GM19455 (cell line): ENCODE results near the gene RGL3.
"Not testable (repeated sequence)": the region's sequence is repeated elsewhere in the genome, so short reads cannot be mapped to it uniquely, and the experiment has no call there.

Source experiments
- ATAC-seq: cut with Tn5 transposase; IDR thresholded peaks from one replicate; pipeline ENCODE4 v1.9.1; 2021; ENCODE audit not compliant: unreplicated experiment

RGL3 gene

DNA sequence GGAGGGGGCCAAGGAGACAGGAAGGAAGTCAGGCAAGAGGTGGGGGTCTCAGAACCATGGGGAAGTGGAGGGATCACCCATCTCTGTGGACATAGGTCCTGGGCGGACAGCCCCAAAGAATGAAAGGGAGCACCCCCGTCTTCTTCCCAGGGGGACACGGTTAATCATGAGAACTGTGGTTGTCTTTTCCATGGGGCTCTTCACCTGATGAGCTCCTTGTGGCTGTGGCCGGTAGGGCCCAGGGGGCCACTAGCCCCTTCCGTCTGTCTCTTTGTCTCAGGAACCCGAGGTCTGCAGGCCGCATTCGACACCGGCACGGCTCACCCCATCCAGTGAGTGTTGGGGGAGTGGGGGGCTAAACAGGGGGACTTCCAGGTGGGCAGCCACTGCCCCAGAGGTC is 55.2 kb downstream of the RGL3 start:
- ATAC-seq, result no peak

DNA sequence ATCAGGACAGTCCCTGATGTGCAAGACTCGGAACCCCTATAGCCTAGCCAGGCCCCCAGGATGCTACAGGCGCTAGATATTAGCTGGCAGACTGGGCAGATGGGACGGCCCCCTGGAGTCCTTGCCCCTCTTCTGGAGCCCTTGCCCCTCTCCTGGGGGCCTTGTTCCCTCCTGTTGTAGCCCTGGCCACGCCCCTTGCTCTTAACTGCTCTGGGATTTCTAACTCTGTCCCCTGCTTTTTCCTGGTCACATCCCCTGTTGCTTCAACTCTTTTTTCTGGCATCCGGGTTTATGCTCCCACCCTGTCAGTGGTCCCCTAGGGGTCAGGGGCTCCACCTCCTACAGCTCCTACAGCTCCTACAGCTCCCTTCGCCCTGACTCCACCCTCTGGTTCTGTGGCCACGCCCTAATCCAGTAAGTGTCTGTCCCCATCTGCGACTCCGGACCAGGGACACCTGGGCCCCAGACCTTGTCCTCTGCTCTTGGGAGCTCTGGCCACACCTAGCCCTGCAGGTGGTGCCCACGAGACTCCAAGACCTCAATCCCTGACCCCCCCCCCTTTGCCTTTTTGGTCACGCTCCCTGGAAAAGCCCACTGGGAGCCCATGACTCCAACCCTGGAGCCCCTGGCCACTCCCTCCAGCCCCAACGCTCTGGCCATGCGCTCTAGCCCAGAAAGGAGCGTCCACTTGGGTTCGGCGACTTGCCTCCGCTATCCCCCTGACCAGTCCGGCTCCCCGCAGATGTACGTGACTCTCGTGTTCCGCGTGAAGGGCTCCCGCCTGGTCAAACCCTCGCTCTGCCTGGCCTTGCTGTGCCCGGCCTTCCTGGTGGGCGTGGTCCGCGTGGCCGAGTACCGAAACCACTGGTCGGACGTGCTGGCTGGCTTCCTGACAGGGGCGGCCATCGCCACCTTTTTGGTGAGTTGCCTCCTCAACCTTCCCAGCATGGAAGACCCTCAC is 57.1 kb downstream of the RGL3 start:
- no peak for ATAC-seq

DNA sequence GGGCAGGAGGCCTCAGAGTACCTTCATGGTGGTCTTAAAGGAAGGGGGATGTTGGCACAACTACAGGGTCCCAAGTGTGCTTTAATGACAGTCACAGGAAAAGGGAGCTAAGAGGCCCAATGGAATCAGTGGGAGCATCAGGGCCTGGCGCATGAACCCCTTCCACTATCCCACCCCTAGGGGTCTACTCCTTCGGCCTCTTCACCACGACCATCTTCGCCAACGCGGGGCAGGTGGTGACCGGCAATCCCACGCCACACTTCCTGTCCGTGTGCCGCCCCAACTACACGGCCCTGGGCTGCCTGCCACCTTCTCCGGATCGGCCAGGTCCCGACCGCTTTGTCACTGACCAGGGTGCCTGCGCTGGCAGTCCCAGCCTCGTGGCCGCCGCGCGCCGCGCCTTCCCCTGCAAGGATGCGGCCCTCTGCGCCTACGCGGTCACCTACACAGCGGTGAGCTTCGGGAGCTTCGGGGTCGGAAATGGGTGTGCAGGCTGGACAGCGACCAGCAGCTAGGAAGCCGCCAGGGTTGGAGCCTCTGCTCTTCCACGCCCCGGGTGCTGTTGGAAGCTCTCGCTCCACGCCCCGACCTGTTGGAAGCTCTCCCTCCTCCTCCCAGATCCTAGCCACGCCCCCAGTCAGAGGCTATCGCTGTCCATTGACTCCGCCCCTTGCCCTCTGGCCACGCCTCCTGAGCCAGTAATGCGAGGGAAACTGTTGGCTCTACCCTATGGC is 57.9 kb downstream of the RGL3 start:
- no peak for ATAC-seq

DNA sequence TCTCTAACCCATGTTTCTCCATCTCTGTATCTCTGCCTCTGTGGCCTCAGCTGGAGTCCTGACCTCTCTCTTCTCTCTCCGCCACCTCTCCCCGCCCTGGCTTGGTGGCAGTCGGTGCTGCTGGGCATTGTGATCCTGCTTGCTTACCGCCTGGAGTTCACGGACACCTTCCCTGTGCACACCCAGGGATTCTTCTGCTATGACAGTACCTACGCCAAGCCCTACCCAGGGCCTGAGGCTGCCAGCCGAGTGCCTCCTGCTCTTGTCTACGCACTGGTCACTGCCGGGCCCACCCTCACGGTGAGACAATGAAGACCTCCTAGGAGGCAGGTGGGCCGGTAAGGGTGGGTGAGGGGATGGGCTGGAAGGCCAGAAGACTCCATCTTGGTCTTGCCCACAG is 59.7 kb downstream of the RGL3 start:
- ATAC-seq, result no peak

DNA sequence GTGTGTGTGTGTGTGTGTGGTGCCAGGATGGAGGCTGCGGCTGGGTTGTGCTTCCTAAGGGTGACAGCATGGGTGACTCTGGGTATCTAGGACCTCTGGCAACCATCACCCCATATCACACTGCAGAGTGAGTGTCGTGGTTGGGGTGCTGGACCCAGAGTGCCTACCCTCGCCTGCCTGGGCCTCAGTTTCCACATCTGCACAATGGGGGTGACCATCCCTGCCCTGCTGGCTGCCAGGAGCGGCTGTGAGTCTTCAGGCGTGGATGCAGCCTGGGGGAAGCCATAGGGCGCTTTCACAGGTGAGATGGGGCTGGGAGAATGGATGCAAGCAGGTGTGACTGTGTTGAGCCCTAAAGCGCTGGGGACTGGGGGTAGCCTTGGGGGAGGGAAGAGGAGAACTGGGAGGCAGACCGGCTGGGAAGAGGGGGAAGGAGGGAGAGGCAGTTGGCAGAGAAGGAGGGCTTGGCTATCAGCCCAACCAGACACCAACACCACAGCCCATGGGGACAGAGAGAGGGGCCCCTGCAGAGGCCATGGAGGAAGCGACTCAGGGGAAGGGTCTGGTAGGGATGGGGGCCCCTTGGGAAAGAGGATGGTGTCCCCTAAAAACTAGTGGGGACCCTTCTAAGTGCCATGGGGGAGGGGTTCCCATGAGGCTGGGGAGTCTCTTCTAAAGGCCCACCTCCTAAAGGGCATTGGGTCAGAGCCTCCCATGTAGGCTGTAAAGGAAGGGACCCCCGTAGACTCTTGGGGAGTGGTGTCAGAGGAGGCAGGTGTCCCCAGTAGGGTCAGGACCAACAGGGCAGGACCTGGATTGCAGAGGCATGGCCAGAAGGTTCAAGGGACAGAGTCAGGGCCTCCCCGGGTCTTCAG is 62.2 kb downstream of the RGL3 start:
- no peak for ATAC-seq

DNA sequence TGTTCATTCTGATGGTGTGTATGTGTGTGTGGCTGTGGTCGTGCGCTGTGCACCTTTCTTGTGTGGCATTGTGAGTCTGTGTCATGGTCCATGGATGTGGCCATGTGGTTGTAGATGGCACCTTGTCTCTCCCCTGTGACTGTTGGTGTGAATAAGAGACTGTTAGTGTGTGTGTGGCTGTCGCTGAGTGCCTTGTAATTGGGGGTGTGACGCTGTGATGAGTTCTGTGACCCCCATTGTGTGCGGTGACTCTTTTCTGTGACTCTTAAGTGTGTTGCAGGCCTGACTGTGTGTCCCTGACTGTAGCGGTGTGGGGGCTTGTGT is 63.1 kb downstream of the RGL3 start:
- no peak for ATAC-seq

DNA sequence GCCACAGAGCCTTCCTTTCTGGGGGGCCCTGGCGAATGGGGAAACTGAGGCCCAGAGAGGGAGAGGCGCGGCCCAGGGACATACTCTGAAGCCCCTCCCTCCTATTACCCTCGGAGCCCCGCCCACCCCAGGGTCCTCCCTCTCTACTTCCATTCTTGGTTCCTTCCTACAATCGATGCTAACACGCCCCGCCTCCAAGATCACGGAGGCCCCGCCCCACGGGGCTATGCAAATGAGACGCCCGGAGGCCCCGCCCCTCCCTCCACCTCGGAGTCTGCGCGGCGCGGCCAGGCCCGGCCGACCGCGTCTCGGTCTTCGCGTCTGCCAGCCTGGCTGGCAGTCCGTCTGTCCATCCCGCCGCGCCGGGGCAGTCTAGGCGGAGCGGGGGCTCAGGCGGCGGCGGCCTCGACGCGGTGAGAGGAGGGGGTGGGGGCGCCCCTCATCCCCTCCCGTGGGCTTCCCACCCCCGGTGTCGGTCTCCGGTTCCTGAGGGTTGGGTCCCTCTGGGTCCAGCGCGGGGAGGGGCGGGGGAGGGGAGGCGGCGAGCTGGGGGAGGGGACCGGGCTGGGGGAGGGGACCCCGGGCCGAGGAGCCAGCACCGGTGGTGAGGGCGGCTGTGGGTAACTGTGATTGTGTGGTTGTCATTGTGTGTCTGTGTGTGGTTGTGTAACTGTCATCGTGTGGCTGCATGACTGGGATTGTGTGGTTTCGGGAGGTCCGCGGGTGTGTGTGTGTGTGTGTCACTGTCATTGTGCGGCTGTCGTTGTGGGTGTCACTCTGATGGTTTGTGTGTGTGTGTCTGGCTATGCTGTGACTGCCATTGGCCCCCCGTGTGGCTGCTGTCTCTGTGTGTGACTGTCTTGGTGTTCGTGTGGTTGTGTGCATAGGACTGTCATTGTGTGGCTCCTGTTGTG is 63.7 kb downstream of the RGL3 start, which contains the start of gene PLPPR2:
Gene PLPPR2 (plus strand): TSS at position 273 of the 914 bp plus-strand sequence. CDS start 2,242 bp downstream, outside the sequence.
- no peak for ATAC-seq

DNA sequence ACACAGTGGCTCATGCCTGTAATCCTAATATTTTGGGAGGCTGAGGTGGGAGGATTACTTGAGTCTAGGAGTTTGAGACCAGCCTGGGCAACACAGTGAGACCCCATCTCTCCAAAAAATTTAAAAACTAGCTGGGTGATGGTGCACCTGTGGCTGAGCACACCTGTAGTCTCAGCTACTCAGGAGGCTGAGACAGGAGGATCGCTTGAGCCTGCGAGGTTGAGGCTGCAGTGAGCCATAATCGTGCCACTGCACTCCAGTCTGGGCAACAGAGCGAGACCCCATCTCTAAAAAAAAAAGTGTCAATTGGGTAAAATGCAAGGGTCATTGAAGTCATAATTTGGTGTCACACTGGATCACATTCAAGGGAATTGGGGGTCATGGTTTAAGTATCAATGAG is 65.0 kb downstream of the RGL3 start:
- not testable (repeated sequence) for ATAC-seq

DNA sequence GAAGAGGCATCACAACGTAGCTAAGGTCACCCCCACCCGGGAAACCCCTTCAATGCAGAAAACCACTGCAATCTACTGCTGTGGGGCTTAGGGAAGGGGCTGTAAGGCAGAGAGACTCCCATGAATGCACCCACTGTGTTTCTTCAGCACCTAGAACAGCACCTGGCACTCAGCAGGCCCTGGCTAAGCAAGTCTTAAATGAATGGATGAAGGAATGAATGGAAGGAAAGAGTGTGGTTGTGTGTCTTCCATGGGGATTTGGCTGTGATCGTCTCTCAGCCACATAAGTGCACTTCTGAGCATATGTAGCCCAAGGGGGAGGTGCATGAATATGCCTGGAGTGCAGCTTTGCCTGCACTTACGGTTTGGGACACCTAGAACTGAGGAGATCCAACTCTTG is 69.9 kb downstream of the RGL3 start:
- no peak for ATAC-seq

DNA sequence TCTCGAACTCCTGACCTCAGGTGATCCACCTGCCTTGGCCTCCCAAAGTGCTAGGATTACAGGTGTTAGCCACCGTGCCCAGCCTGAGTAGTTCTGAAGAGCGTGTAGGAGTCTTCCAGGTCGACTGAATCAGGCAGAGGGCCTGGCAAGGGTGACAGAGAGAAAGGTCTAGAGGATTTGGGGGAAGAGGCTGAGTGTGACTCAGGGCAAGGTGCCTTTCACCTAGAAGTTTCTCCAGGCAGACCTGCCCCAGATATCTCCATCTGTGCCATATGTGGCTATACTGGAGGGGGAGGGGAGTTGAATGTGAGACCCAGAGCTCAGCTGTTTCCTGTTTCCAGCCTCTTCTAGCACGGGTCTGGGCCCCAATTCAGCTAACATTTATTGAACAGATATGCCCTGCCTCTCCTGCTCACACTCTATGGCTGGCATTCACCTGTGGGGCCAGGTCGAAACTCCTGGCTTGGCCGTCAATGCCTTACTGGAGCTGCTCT is 71.5 kb downstream of the RGL3 start:
- ATAC-seq, result no peak

DNA sequence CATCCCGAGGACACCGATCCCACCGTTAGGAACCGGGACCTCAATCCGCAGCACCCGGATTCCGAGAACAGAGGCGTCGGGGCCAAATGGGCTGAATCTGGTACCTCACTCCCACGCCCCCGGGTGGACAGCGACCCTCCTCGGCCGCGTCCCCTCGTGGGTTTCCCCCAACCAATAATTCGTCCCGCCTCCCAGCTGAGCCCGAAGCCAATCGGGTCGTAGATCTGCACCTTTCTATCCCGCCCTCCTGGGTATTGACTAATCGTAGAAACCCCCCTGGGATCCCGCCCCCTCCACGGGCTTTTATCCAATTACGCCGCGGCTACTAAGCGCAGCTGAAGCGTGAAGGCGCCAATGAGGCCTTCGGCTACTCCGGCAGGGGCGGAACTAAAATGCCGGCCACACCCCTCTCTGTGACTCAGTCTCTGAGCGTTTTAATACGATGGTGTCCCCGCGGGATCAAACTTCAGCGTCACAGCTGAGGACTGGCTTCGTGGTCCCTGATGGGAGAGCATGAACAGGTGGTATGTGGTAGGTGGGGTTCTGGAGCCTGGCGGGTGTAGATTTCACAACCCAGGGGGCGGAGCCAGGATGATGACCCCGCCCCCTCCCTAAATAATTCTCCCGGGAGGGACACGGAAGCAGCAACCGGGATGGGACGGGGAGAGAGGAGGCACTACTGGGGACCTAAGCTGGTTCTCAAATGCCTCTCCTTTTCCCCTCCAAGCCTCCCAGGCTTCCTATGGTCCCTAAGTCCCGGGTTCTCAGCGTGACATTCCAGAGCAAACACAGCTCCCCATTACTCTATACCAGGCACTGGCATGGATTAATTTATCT is 72.8 kb downstream of the RGL3 start, which contains the start of the genes CCDC159 and TMEM205:
Gene CCDC159 (plus strand): TSS at position 416 of the 837 bp plus-strand sequence. CDS start 88 bp downstream, at position 504.
Gene TMEM205 (minus strand): TSS at position 165 of the 837 bp plus-strand sequence. CDS start 649 bp downstream, outside the sequence.
- peak; percentile 80 for ATAC-seq

DNA sequence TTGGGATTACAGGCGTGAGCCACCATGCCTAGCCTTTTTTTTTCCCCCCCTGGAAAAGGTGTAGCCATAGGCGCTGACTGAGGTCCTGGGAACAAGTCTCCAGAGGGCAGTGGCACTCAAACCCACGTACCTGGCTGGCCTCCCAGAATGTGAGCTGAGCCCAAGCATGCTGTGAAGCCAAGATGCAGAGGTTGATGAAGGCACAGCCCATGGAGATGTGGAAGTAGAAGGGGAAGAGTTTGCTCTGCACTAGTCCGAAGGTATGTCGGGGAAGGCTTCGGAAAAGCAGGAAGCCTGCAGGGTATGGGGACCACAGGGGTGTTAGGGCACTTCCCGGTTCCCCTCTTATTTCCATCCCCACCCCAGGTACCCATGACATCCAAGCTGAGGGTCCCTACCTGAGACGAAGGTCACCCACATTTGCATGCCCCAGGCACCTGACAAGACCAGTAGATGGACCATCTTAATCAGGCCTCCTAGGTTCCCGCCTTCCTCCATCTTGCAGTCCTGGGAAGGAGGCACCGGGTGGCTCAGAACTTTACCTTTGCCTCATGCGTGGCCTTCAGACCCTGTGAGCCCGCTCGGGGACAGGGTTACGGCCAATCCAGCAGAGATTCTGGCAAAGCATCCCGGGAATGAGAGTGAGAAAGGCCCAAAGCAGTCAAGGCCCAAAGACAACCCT is 73.9 kb downstream of the RGL3 start:
- no peak for ATAC-seq
